ENCODE measurements around the gene SLITRK5.
A peak's percentile ranks its signal among the peaks of the same experiment; 100 is the strongest.

GRCh38 chr13:87680298-87680697 lies 9.1 kb downstream of the SLITRK5 start:
- TF ChIP-seq, protein P1, sequence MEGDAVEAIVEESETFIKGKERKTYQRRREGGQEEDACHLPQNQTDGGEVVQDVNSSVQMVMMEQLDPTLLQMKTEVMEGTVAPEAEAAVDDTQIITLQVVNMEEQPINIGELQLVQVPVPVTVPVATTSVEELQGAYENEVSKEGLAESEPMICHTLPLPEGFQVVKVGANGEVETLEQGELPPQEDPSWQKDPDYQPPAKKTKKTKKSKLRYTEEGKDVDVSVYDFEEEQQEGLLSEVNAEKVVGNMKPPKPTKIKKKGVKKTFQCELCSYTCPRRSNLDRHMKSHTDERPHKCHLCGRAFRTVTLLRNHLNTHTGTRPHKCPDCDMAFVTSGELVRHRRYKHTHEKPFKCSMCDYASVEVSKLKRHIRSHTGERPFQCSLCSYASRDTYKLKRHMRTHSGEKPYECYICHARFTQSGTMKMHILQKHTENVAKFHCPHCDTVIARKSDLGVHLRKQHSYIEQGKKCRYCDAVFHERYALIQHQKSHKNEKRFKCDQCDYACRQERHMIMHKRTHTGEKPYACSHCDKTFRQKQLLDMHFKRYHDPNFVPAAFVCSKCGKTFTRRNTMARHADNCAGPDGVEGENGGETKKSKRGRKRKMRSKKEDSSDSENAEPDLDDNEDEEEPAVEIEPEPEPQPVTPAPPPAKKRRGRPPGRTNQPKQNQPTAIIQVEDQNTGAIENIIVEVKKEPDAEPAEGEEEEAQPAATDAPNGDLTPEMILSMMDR (IDR thresholded peaks at IDR 0.05; ENCODE audit: low read depth, low read length, poor library complexity, severe bottlenecking) = peak; percentile 26
- TF ChIP-seq EZH2phosphoT487 (IDR thresholded peaks at IDR 0.05; ENCODE audit: borderline replicate concordance, low read length) = no peak

Measured in DOHH2 (cell line).